Endodermal cell (in vitro differentiated cells): ENCODE data around the gene SRPX2. TPM values are rescaled to one million over a fixed set of nuclear protein-coding genes. Genes with fewer than 3 reads are reported as not detected.

Experiments used
- DNase-seq: peaks from one replicate; pipeline ENCODE4 v3.0.0-alpha.2; 2017
- H3K27ac ChIP-seq: 2 replicates; pipeline ENCODE4 v1.5.1; 2013; ENCODE audit warnings: mild to moderate bottlenecking, low read depth, low read length, moderate library complexity
- H3K27me3 ChIP-seq: 2 replicates; pipeline ENCODE4 v1.6.1; 2013; ENCODE audit warnings: mild to moderate bottlenecking, low read length, moderate library complexity; ENCODE audit not compliant: insufficient read depth, control insufficient read depth, poor library complexity, severe bottlenecking
- H3K36me3 ChIP-seq: 2 replicates; pipeline ENCODE4 v1.7.0; 2013; ENCODE audit warnings: mild to moderate bottlenecking, low read length, moderate library complexity; ENCODE audit not compliant: control insufficient read depth, insufficient read depth
- H3K4me1 ChIP-seq: one replicate; pipeline ENCODE4 v1.7.0; 2013; ENCODE audit warnings: low read length; ENCODE audit not compliant: control insufficient read depth, insufficient read depth
- H3K4me3 ChIP-seq: 2 replicates; pipeline ENCODE4 v1.5.1; 2013; ENCODE audit warnings: mild to moderate bottlenecking, low read length, moderate library complexity
- H3K9ac ChIP-seq: 2 replicates; pipeline ENCODE4 v1.6.1; 2013; ENCODE audit warnings: mild to moderate bottlenecking, low read length, moderate library complexity; ENCODE audit not compliant: poor library complexity, severe bottlenecking; ENCODE audit errors: extremely low read depth
- H3K9me3 ChIP-seq: 2 replicates; pipeline ENCODE4 v1.6.1; 2013; ENCODE audit warnings: mild to moderate bottlenecking, low read length, moderate library complexity; ENCODE audit not compliant: control insufficient read depth
- H3K27ac Mint-ChIP-seq: 2 replicates; pipeline ENCODE4 v1.8.0; 2020; ENCODE audit warnings: mixed read lengths
- H3K27me3 Mint-ChIP-seq: 2 replicates; pipeline ENCODE4 v1.8.0; 2021; ENCODE audit warnings: mild to moderate bottlenecking, mixed read lengths; ENCODE audit not compliant: insufficient read depth
- H3K36me3 Mint-ChIP-seq: 2 replicates; pipeline ENCODE4 v1.8.0; 2020; ENCODE audit warnings: low read depth, mixed read lengths
- H3K4me1 Mint-ChIP-seq: 2 replicates; pipeline ENCODE4 v1.8.0; 2020; ENCODE audit warnings: mixed read lengths
- H3K4me3 Mint-ChIP-seq: 2 replicates; pipeline ENCODE4 v1.8.0; 2020; ENCODE audit warnings: mild to moderate bottlenecking, moderate library complexity, mixed read lengths
- H3K9me3 Mint-ChIP-seq: 2 replicates; pipeline ENCODE4 v1.8.0; 2020; ENCODE audit warnings: mild to moderate bottlenecking, mixed read lengths
- CTCF ChIP-seq: fragments of 200-600 bp; sonication (generic); conservative IDR thresholded peaks from 2 replicates; pipeline ENCODE4 v1.5.0; 2021; ENCODE audit warnings: antibody characterized with exemption, mild to moderate bottlenecking
- WGBS, 2 experiments: methylation state at CpG; one replicate each; pipeline versions ENCODE4 v1.1.5 to v1.1.7; 2013; ENCODE audit warnings: missing lambda C conversion rate in 2 of 2, mixed read lengths in 1 of 2; ENCODE audit not compliant: insufficient coverage in 1 of 2, insufficient read length in 1 of 2; 5-methylcytosine and 5-hydroxymethylcytosine counted together
- total RNA-seq, 2 donors: library from RNA; stranded (reverse); fragmentation: NEBNext Ultra II Directional in 1 of 2; extraction: Animal tissue kit (Norgen Biotek cat#: 25700) in 1 of 2; gene quantifications; 2 replicates in 1 of 2; 3 replicates in 1 of 2; pipeline ENCODE4 v1.2.1, GENCODE V29; 2021

SRPX2 gene
- total RNA-seq, 2 donors from 2014 or later, result 0.44 TPM; not detected in 1

GRCh38 chrX:100662796-100663195, 18.8 kb downstream of the SRPX2 start:
- no peaks in the 10 kb centered on the region for H3K27me3 ChIP-seq
- H3K9ac ChIP-seq, result no peak overlapping the region
- Mint-ChIP-seq H3K27me3 (peaks cover 2% of the 10 kb centered on the region), H3K9me3 (peaks cover 14% of the 10 kb centered on the region), H3K4me1 (no peaks in the 10 kb centered on the region), H3K27ac (no peak overlapping the region), H3K4me3 (no peak overlapping the region), H3K36me3 (no peaks in the 10 kb centered on the region)
- H3K4me1 ChIP-seq, result no peaks in the 10 kb centered on the region
- DNase-seq, result no peak
- no peak overlapping the region for H3K4me3 ChIP-seq
- H3K27ac ChIP-seq, result no peak overlapping the region
- TF ChIP-seq CTCF, result no peak
- H3K9me3 ChIP-seq, result no peaks in the 10 kb centered on the region
- WGBS, 2 experiments, result 94 to 97% methylated on average over 2 to 4 of the region's 4 CpGs
- no peaks in the 10 kb centered on the region for H3K36me3 ChIP-seq

GRCh38 chrX:100663642-100664041, 19.6 kb downstream of the SRPX2 start:
- 82% methylated on average over 2 of the region's 2 CpGs; no CpG with 5 or more reads in 1 of the 2 experiments for WGBS, 2 experiments
- H3K36me3 ChIP-seq, result no peaks in the 10 kb centered on the region
- H3K36me3 Mint-ChIP-seq, result no peaks in the 10 kb centered on the region
- H3K27ac Mint-ChIP-seq, result no peak overlapping the region
- H3K27me3 Mint-ChIP-seq, result peaks cover 2% of the 10 kb centered on the region
- no peaks in the 10 kb centered on the region for H3K9me3 ChIP-seq
- peaks cover 4% of the 10 kb centered on the region for H3K4me1 Mint-ChIP-seq
- no peak overlapping the region for H3K27ac ChIP-seq
- no peak overlapping the region for H3K4me3 Mint-ChIP-seq
- TF ChIP-seq CTCF, result no peak
- no peaks in the 10 kb centered on the region for H3K4me1 ChIP-seq
- H3K4me3 ChIP-seq, result no peak overlapping the region
- H3K27me3 ChIP-seq, result no peaks in the 10 kb centered on the region
- H3K9ac ChIP-seq, result no peak overlapping the region
- H3K9me3 Mint-ChIP-seq, result peaks cover 16% of the 10 kb centered on the region
- DNase-seq, result no peak

- Mint-ChIP-seq H3K27ac (no peak overlapping the region), H3K36me3 (no peaks in the 10 kb centered on the region), H3K4me1 (peaks cover 11% of the 10 kb centered on the region), H3K9me3 (peaks cover 14% of the 10 kb centered on the region), H3K27me3 (no peaks in the 10 kb centered on the region), H3K4me3 (no peak overlapping the region)
- H3K36me3 ChIP-seq, result no peaks in the 10 kb centered on the region
- H3K9ac ChIP-seq, result no peak overlapping the region
- no peak for DNase-seq
- no peak overlapping the region for H3K27ac ChIP-seq
- 82 to 93% methylated on average over 2 to 3 of the region's 3 CpGs for WGBS, 2 experiments
- TF ChIP-seq CTCF, result no peak
- no peaks in the 10 kb centered on the region for H3K27me3 ChIP-seq
- no peaks in the 10 kb centered on the region for H3K4me1 ChIP-seq
- H3K9me3 ChIP-seq, result no peaks in the 10 kb centered on the region
- no peak overlapping the region for H3K4me3 ChIP-seq
Observed at GRCh38 chrX:100672966-100673365, 29.0 kb downstream of the SRPX2 start.
